ENCODE data around the gene ANKRD12. TPM values are rescaled to one million over a fixed set of nuclear protein-coding genes. Genes with fewer than 3 reads are reported as not detected.

The ANKRD12 gene
- total RNA-seq, 1 experiment from 2014 or later = 30.7 TPM

DNA sequence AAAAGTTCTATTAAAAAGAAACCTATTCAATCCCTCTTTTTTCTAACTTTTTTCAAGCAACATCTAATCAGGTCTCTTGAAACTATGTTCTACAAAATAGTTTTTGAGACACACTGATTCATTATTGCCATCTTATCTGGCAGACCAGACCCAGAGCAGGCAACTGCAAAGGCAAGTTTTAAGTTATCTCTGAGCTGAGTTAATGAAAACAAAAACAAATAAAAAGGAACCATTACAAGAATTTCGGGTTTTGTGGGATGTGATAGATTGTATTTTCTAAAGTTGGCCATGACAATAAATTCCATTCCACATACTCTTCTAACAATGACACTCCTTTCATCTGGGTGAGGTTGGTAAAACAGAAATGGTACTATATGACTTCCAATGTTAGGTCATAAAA is 182.8 kb downstream of the ANKRD12 start:
- Histone ChIP-seq H3K4me1 (ENCODE audit: control insufficient read depth, insufficient read depth, low read length) (no peaks in the 10 kb centered on the region), H3K9me3 (ENCODE audit: control insufficient read depth, insufficient read depth, low read depth, low read length) (no peaks in the 10 kb centered on the region), H3K27ac (ENCODE audit: low read length) (no peak overlapping the region), H3K36me3 (ENCODE audit: control insufficient read depth, insufficient read depth, low read length) (no peaks in the 10 kb centered on the region), H3K27me3 (ENCODE audit: control insufficient read depth, insufficient read depth, low read length) (no peaks in the 10 kb centered on the region), H3K4me3 (ENCODE audit: low read depth in 2 of 2, low read length in 2 of 2) (no peak overlapping the region)
- in situ Hi-C loops (cut with HindIII; ENCODE audit: low pct_unique_long_range_greater_than_20kb, low sequenced_read_pairs) (no loop called here), intact Hi-C loops (cut with micrococcal nuclease; ENCODE audit: unreplicated experiment) (no loop called here)
- TF ChIP-seq, protein P1, sequence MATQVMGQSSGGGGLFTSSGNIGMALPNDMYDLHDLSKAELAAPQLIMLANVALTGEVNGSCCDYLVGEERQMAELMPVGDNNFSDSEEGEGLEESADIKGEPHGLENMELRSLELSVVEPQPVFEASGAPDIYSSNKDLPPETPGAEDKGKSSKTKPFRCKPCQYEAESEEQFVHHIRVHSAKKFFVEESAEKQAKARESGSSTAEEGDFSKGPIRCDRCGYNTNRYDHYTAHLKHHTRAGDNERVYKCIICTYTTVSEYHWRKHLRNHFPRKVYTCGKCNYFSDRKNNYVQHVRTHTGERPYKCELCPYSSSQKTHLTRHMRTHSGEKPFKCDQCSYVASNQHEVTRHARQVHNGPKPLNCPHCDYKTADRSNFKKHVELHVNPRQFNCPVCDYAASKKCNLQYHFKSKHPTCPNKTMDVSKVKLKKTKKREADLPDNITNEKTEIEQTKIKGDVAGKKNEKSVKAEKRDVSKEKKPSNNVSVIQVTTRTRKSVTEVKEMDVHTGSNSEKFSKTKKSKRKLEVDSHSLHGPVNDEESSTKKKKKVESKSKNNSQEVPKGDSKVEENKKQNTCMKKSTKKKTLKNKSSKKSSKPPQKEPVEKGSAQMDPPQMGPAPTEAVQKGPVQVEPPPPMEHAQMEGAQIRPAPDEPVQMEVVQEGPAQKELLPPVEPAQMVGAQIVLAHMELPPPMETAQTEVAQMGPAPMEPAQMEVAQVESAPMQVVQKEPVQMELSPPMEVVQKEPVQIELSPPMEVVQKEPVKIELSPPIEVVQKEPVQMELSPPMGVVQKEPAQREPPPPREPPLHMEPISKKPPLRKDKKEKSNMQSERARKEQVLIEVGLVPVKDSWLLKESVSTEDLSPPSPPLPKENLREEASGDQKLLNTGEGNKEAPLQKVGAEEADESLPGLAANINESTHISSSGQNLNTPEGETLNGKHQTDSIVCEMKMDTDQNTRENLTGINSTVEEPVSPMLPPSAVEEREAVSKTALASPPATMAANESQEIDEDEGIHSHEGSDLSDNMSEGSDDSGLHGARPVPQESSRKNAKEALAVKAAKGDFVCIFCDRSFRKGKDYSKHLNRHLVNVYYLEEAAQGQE (IDR thresholded peaks at IDR 0.05; ENCODE audit: insufficient read depth in 1 of 2, low read depth in 2 of 2, low read length in 1 of 2) = no peak
- TF ChIP-seq POLR2AphosphoS5 (IDR thresholded peaks at IDR 0.05; ENCODE audit: low read depth, low read length) (no peak), TCF7L2 (IDR thresholded peaks at IDR 0.05; ENCODE audit: low read depth, low read length) (no peak), SIN3A (IDR thresholded peaks at IDR 0.05; ENCODE audit: borderline replicate concordance, insufficient read depth, low read depth, low read length) (no peak)
- TF ChIP-seq, protein P2, sequence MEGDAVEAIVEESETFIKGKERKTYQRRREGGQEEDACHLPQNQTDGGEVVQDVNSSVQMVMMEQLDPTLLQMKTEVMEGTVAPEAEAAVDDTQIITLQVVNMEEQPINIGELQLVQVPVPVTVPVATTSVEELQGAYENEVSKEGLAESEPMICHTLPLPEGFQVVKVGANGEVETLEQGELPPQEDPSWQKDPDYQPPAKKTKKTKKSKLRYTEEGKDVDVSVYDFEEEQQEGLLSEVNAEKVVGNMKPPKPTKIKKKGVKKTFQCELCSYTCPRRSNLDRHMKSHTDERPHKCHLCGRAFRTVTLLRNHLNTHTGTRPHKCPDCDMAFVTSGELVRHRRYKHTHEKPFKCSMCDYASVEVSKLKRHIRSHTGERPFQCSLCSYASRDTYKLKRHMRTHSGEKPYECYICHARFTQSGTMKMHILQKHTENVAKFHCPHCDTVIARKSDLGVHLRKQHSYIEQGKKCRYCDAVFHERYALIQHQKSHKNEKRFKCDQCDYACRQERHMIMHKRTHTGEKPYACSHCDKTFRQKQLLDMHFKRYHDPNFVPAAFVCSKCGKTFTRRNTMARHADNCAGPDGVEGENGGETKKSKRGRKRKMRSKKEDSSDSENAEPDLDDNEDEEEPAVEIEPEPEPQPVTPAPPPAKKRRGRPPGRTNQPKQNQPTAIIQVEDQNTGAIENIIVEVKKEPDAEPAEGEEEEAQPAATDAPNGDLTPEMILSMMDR (IDR thresholded peaks at IDR 0.05) = no peak
- CTCF ChIA-PET = no interaction called here
- POLR2A ChIA-PET = interaction anchor here (0.6 kb wide), 1 partner anchor 28 kb away, joined by 3 read pairs; no protein-coding TSS in a partner anchor
- DNase-seq (ENCODE audit: low read depth, low spot score) = no peak
- no peak for ATAC-seq
- BruUV-seq (replicated peaks) = no TSS peak

DNA sequence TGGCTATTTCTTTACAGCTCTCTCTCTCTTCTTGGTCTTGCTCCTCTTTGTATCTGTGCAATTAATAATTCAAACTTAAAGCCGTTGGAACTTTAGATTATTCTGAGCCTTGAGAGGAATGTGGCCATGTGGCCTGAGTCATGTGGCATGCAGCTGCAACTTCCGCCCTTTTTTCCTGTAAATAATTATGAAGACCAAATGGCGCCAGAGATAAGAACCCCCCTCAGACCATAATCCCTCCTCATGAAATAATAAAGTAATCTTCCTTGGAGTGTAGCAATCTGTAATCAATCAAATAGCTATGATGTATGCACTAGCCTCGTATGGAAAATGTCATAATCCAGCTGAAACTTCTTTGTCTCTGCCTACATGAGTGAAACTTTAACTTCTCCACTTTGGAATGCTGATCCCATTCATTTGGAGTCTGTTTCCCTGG is 184.5 kb downstream of the ANKRD12 start:
- TF ChIP-seq SIN3A (IDR thresholded peaks at IDR 0.05; ENCODE audit: borderline replicate concordance, insufficient read depth, low read depth, low read length) = no peak
- TF ChIP-seq POLR2AphosphoS5 (IDR thresholded peaks at IDR 0.05; ENCODE audit: low read depth, low read length) = no peak
- TF ChIP-seq, protein P2 (IDR thresholded peaks at IDR 0.05) = no peak
- TF ChIP-seq, protein P1 (IDR thresholded peaks at IDR 0.05; ENCODE audit: insufficient read depth in 1 of 2, low read depth in 2 of 2, low read length in 1 of 2) = no peak
- no peaks in the 10 kb centered on the region for H3K9me3 ChIP-seq (ENCODE audit: control insufficient read depth, insufficient read depth, low read depth, low read length)
- H3K4me3 ChIP-seq (ENCODE audit: low read depth in 2 of 2, low read length in 2 of 2) = no peak overlapping the region
- H3K36me3 ChIP-seq (ENCODE audit: control insufficient read depth, insufficient read depth, low read length) = no peaks in the 10 kb centered on the region
- in situ Hi-C loops (cut with HindIII; ENCODE audit: low pct_unique_long_range_greater_than_20kb, low sequenced_read_pairs) (no loop called here), intact Hi-C loops (cut with micrococcal nuclease; ENCODE audit: unreplicated experiment) (no loop called here)
- H3K27me3 ChIP-seq (ENCODE audit: control insufficient read depth, insufficient read depth, low read length) = no peaks in the 10 kb centered on the region
- CTCF ChIA-PET = no interaction called here
- no peaks in the 10 kb centered on the region for H3K4me1 ChIP-seq (ENCODE audit: control insufficient read depth, insufficient read depth, low read length)
- H3K27ac ChIP-seq (ENCODE audit: low read length) = no peak overlapping the region
- BruUV-seq (replicated peaks) = no TSS peak
- POLR2A ChIA-PET = no interaction called here
- DNase-seq (ENCODE audit: low read depth, low spot score) = no peak
- ATAC-seq = no peak
